LNCaP clone FGC (cell line): Measurements from ENCODE around the gene FCRLB.
"Not testable (repeated sequence)": the region's sequence is repeated elsewhere in the genome, so short reads cannot be mapped to it uniquely, and the experiment has no call there.

Experiments
- DNase-seq: peaks from one replicate; pipeline ENCODE4 v3.0.0-alpha.2; 2011; ENCODE audit warnings: low read depth
- H3K4me3 ChIP-seq: 2 replicates; pipeline ENCODE4 v1.5.1; 2011; ENCODE audit warnings: mild to moderate bottlenecking, low read depth, low read length, control low read depth
- CTCF ChIP-seq: IDR thresholded peaks from 2 replicates; pipeline ENCODE4 v1.5.1; 2012; ENCODE audit warnings: mild to moderate bottlenecking; ENCODE audit not compliant: control insufficient read depth, insufficient read depth; ENCODE audit errors: extremely low read depth

The FCRLB gene

GRCh38 chr1:161688946-161689345 is 32.4 kb upstream of the FCRLB start:
- no peak overlapping the region for H3K4me3 ChIP-seq
- DNase-seq: no peak

GRCh38 chr1:161691846-161692245 is 29.5 kb upstream of the FCRLB start:
- no peak for TF ChIP-seq CTCF
- no peak for DNase-seq
- no peak overlapping the region for H3K4me3 ChIP-seq

More at GRCh38 chr1:161688946-161689345, 32.4 kb upstream of the FCRLB start:
- TF ChIP-seq CTCF: no peak

- not testable (repeated sequence) for H3K4me3 ChIP-seq, DNase-seq
These were observed 28.2 kb upstream of the FCRLB start for GRCh38 chr1:161693020-161693712.

GRCh38 chr1:161698302-161698701 is 23.0 kb upstream of the FCRLB start:
- DNase-seq: not testable (repeated sequence)

GRCh38 chr1:161702250-161702649 is 19.1 kb upstream of the FCRLB start:
- no peak for DNase-seq
- TF ChIP-seq CTCF: no peak
- no peak overlapping the region for H3K4me3 ChIP-seq

More at GRCh38 chr1:161698302-161698701, 23.0 kb upstream of the FCRLB start:
- not testable (repeated sequence) for H3K4me3 ChIP-seq

GRCh38 chr1:161705537-161705936 is 15.8 kb upstream of the FCRLB start:
- DNase-seq: no peak
- H3K4me3 ChIP-seq: no peak overlapping the region
- no peak for TF ChIP-seq CTCF

- no peak overlapping the region for H3K4me3 ChIP-seq
- DNase-seq: no peak
- TF ChIP-seq CTCF: no peak
These were observed 15.2 kb upstream of the FCRLB start for GRCh38 chr1:161706113-161706481.
